ENCODE data around the gene TEAD1. TPM values are rescaled to one million over a fixed set of nuclear protein-coding genes. Genes with fewer than 3 reads are reported as not detected.

Gene TEAD1
- total and polyA plus RNA-seq, 9 of the 15 experiments (the other 6 are each of a cell fraction or from before 2014, with no cell fraction given), result 1.7 to 17.7 (median 10.8) TPM

DNA sequence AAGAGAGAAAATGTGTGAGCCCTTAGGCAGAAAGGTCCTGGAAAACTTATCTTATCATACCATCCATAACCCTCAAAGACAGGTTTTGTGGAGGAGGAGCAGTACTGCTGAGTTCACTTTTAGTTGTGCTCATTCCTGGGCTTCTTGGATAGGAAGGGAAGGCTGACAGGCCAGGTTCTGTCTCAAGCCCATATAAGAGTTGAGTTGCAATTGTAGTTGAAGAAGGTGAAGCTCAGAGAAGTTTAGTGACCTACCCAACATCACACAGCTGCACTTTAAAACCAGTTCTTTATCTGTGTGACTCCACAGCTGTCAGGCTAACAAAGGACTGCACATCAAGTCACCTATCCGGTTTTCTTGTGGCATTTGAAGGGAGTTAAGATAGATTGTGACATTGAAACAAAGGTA lies 13.0 kb downstream of the TEAD1 start (continued):
- TF ChIP-seq, protein P1, sequence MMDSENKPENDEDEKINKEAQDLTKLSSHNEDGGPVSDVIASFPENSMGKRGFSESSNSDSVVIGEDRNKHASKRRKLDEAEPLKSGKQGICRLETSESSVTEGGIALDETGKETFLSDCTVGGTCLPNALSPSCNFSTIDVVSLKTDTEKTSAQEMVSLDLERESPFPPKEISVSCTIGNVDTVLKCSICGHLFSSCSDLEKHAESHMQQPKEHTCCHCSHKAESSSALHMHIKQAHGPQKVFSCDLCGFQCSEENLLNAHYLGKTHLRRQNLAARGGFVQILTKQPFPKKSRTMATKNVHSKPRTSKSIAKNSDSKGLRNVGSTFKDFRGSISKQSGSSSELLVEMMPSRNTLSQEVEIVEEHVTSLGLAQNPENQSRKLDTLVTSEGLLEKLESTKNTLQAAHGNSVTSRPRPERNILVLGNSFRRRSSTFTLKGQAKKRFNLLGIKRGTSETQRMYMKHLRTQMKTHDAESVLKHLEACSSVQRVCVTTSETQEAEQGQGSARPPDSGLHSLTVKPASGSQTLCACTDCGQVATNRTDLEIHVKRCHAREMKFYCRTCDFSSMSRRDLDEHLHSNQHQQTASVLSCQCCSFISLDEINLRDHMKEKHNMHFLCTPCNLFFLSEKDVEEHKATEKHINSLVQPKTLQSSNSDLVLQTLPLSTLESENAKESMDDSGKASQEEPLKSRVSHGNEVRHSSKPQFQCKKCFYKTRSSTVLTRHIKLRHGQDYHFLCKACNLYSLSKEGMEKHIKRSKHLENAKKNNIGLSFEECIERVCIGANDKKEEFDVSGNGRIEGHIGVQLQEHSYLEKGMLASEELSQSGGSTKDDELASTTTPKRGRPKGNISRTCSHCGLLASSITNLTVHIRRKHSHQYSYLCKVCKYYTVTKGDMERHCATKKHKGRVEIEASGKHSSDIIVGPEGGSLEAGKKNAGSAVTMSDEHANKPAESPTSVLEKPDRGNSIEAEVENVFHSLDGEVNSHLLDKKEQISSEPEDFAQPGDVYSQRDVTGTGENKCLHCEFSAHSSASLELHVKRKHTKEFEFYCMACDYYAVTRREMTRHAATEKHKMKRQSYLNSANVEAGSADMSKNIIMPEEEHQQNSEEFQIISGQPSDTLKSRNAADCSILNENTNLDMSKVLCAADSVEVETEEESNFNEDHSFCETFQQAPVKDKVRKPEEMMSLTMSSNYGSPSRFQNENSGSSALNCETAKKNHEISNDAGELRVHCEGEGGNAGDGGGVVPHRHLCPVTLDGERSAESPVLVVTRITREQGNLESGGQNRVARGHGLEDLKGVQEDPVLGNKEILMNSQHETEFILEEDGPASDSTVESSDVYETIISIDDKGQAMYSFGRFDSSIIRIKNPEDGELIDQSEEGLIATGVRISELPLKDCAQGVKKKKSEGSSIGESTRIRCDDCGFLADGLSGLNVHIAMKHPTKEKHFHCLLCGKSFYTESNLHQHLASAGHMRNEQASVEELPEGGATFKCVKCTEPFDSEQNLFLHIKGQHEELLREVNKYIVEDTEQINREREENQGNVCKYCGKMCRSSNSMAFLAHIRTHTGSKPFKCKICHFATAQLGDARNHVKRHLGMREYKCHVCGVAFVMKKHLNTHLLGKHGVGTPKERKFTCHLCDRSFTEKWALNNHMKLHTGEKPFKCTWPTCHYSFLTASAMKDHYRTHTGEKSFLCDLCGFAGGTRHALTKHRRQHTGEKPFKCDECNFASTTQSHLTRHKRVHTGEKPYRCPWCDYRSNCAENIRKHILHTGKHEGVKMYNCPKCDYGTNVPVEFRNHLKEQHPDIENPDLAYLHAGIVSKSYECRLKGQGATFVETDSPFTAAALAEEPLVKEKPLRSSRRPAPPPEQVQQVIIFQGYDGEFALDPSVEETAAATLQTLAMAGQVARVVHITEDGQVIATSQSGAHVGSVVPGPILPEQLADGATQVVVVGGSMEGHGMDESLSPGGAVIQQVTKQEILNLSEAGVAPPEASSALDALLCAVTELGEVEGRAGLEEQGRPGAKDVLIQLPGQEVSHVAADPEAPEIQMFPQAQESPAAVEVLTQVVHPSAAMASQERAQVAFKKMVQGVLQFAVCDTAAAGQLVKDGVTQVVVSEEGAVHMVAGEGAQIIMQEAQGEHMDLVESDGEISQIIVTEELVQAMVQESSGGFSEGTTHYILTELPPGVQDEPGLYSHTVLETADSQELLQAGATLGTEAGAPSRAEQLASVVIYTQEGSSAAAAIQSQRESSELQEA (IDR thresholded peaks at IDR 0.05; ENCODE audit: low read depth), result no peak
- TF ChIP-seq TAL1 (IDR thresholded peaks at IDR 0.05) (peak; percentile 64), ELF2 (CRISPR knock-in tag; IDR thresholded peaks at IDR 0.05) (no peak), ATF1 (CRISPR knock-in tag; IDR thresholded peaks at IDR 0.05) (no peak), ATF1 (tag; IDR thresholded peaks at IDR 0.05) (no peak), ZNF239 (CRISPR knock-in tag; IDR thresholded peaks at IDR 0.05) (no peak), NFYB (IDR thresholded peaks at IDR 0.05; ENCODE audit: extremely low read depth, insufficient read length) (no peak), NELFE (IDR thresholded peaks at IDR 0.05; ENCODE audit: insufficient read depth, insufficient read length) (no peak), XRCC3 (IDR thresholded peaks at IDR 0.05) (no peak), ZNF785 (CRISPR knock-in tag; IDR thresholded peaks at IDR 0.05) (no peak), ZNF444 (CRISPR knock-in tag; IDR thresholded peaks at IDR 0.05) (no peak), RBM17 (IDR thresholded peaks at IDR 0.05; ENCODE audit: borderline replicate concordance, low read depth, low read length) (no peak), ZC3H4 (CRISPR knock-in tag; IDR thresholded peaks at IDR 0.05; ENCODE audit: borderline replicate concordance) (no peak), RBM25 (IDR thresholded peaks at IDR 0.05; ENCODE audit: low read depth, low read length, severe bottlenecking) (peak; percentile 95), SOX6 (IDR thresholded peaks at IDR 0.05) (peak; percentile 49; the same call in 1 of the 2 replicates), NFIC (IDR thresholded peaks at IDR 0.05) (0 out of 2 replicates have a peak, but pooled peaks have one; percentile 17), SRSF1 (IDR thresholded peaks at IDR 0.05; ENCODE audit: low read depth, low read length) (no peak)
- TF ChIP-seq, protein P2, sequence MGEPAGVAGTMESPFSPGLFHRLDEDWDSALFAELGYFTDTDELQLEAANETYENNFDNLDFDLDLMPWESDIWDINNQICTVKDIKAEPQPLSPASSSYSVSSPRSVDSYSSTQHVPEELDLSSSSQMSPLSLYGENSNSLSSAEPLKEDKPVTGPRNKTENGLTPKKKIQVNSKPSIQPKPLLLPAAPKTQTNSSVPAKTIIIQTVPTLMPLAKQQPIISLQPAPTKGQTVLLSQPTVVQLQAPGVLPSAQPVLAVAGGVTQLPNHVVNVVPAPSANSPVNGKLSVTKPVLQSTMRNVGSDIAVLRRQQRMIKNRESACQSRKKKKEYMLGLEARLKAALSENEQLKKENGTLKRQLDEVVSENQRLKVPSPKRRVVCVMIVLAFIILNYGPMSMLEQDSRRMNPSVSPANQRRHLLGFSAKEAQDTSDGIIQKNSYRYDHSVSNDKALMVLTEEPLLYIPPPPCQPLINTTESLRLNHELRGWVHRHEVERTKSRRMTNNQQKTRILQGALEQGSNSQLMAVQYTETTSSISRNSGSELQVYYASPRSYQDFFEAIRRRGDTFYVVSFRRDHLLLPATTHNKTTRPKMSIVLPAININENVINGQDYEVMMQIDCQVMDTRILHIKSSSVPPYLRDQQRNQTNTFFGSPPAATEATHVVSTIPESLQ (CRISPR knock-in tag; IDR thresholded peaks at IDR 0.05), result no peak
- TF ChIP-seq, protein P3, sequence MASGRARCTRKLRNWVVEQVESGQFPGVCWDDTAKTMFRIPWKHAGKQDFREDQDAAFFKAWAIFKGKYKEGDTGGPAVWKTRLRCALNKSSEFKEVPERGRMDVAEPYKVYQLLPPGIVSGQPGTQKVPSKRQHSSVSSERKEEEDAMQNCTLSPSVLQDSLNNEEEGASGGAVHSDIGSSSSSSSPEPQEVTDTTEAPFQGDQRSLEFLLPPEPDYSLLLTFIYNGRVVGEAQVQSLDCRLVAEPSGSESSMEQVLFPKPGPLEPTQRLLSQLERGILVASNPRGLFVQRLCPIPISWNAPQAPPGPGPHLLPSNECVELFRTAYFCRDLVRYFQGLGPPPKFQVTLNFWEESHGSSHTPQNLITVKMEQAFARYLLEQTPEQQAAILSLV (tag; IDR thresholded peaks at IDR 0.05), result no peak
